ENCODE measurements around the gene ABHD18.
"Not testable (repeated sequence)": the region's sequence is repeated elsewhere in the genome, so short reads cannot be mapped to it uniquely, and the experiment has no call there.

ABHD18 gene

GRCh38 chr4:127995776-127996175, 30.6 kb downstream of the ABHD18 start:
- no peak for DNase-seq

DNA sequence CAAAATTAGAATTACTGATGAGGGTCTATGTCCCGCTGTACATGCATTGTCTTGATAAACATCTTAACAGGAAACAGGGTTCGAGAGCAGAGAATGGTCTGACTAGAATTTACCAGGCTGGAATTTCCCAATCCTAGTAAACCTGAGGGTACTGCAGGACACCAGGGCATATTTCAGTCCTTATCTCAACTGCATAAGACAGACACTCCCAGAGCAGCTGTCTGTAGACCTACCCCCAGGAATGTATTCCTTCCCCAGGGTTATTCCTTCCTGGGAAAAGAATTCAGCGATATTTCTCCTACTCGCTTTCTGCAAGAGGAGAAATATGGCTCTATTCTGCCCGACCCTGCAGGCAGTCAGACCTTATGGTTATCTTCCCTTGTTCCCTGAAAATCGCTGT, 31.3 kb downstream of the ABHD18 start:
- DNase-seq, result not testable (repeated sequence)

GRCh38 chr4:127997534-127998388, 32.6 kb downstream of the ABHD18 start:
- DNase-seq, result peak; percentile 20

DNA sequence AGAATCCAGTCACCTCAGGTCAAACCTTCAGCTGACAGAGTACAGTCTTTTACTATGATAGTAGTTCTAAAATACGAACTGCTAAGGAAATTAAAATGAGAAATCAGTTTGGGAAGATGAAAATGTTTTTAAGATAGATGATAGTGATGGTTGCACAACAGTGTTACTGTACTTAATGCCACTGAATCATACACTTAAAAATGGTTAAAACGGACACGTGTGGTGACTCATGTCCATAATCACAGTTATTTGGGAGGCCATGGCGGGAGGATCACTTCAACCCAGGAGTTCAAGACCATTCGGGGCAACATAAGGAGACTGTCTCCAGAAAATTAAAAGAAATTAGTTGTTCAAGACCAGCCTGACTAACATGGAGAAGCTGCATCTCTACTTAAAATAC, 41.4 kb downstream of the ABHD18 start:
- DNase-seq, result no peak

DNA sequence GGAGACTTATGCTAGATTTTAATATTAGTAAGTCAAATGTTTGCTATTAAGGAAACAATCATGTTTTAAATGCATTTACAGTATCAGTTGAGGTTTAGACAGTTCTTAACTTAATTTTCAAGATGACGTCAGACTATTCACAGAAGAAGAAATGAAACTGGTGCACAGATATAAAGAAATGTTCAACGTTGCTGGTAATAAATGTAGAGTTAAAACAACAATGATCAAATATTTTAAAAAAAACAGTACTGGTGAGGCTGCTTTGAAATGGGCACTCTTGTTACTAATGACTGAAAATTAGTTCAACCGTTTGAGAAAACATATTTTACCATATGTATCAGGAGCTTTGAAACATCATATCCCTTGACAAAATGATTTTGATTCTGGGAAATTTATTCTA, 44.2 kb downstream of the ABHD18 start:
- DNase-seq, result no peak

DNA sequence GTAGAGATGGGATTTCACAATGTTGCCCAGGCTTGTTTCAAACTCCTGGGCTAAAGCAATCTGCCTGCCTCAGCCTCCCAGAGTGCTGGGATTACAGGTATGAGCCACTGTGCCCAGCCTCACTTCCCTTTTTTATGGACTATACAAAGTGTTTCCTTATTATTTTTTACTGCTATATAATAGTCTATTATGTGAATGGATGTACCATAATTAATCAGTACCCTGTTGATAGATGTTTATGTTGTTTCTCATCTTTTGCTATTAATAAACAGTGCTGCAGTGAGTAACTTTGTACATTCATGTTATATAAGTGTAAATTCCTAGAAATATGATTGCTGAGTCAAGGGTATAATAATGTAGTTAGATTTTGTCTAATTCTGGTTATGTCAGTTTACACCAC, 60.1 kb downstream of the ABHD18 start:
- no peak for DNase-seq

DNA sequence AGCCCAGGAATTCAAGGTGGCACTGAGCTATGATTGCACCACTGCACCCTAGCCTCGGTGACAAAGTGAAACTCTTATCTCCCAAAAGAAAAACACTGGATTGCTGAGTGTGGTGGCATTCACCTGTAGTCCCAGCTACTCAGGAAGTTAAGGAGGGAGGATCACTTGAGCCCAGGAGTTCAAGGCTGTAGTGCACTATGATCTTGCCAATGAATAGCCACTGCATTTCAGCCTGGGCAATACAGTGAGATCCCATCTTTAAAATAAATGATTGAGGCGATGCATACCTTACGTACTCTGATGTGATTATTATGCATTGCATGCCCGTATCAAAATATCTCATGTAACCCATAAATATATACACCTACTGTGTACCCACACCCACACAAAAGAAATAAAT, 64.7 kb downstream of the ABHD18 start:
- DNase-seq, result no peak

DNA sequence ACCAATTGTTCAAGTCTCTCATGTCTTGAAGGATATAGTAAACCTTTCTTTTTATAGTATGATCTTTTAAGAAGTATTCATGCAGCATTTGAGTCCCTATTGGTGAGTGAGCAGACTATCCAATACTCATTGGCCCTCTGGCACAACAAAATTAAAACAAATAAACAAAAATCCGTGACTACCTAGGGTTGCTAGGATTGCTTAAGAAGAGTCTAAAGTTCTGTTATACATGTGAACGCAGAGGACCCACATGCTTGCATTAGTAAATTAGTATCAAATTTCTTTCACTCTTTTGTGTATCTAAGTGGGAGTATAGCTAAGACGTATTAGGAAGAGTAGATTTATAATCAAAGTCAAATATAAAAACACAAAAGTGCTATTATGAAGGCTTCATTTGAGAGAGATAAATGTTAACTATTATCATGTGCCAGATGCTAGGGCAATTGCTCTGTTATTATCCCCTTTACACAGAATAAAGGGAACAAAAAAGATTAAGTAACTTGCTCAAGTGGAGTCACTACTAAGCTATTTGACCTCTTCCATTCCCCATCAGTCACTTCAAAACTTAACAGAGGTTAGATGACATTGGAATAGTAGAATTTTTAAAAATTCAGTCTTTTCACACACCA, 66.7 kb downstream of the ABHD18 start:
- no peak for DNase-seq

GRCh38 chr4:128039568-128039967, 74.4 kb downstream of the ABHD18 start:
- DNase-seq, result no peak

DNA sequence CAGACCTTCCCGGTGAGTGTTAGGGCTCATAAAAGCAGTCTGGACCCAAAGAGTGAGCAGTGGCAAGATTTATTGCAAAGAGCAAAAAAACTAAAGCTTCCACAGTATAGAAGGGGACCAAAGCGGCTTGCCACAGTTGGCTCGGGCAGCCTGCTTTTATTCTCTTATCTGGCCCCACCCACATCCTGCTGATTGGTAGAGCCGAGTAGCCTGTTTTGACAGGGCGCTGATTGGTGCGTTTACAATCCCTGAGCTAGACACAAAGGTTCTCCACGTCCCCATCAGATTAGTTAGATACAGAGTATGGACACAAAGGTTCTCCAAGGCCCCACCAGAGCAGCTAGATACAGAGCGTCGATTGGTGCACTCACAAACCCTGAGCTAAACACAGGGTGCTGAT, 81.8 kb downstream of the ABHD18 start:
- DNase-seq, result not testable (repeated sequence)

- DNase-seq, result not testable (repeated sequence)
Measured at GRCh38 chr4:128047514-128047913, 82.3 kb downstream of the ABHD18 start.

DNA sequence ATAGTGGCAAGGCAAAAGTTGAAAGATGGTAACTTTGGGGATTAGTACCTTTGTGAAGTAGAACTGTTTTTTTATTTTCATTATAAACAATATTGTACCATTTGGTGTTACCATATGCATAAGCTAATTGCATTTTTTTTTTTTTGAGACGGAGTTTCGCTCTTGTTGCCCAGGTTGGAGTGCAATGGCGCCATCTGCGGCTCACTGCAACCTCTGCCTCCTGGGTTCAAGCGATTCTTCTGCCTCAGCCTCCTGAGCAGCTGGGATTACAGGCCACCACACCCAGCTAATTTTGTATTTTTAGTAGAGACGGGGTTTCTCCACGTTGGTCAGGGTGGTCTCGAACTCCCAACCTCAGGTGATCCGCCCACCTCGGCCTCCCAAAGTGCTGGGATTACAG, 86.0 kb downstream of the ABHD18 start:
- not testable (repeated sequence) for DNase-seq

- DNase-seq, result not testable (repeated sequence)
Measured at GRCh38 chr4:128054907-128055306, 89.7 kb downstream of the ABHD18 start.

- DNase-seq, result not testable (repeated sequence)
Measured at GRCh38 chr4:128055441-128056206, 90.4 kb downstream of the ABHD18 start.

DNA sequence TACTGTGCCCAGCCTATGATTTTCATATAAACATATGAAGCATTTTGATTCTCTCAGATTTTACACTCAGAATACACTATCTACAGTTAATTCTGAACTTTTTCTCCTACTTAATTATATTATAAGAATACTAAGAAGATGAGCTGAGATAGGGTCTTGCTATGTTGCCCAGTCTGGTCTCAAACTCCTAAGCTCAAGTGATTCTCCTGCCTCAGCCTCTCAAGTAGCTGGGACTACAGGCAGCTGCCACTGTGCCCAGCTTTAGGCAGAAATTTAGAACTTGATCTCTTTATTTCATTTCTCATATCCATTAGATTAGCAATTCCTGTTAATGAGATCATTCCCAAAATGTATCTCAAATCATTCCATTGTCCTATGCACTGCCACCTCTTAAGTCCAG, 91.2 kb downstream of the ABHD18 start:
- DNase-seq, result no peak

DNA sequence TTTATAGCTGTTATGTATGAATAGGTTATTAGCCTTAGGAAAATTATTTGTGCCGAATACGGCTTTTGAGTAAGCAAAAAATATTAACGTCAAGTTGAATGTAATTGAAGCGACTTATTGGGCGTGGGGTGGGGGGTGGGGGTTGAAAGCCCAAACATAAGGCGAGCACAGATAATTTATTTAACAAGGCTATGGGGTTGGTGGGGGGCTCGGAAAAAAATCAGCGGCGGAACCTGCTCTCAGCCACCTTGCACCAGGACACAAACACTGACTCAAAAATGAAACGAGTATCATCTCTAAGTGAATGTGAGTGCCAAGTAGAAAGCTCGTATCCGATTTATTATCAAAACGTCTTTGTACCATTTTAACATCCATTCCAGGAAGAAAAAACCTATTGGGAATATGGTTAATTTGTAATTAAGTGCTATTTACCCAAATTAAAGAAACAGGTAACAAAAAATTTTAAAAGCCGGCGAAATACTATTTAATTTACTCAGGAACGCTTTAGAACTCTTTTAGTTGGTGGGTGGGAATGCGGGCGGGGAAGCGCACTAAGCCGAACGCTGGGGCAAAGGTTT, 95.0 kb downstream of the ABHD18 start:
- DNase-seq, result no peak

- peak; percentile 95 for DNase-seq
Measured at GRCh38 chr4:128060699-128061565, 95.7 kb downstream of the ABHD18 start, which contains the start of gene LARP1B. Gene LARP1B (plus strand): TSS chr4:128061312. CDS start chr4:128074952, 13,640 bp downstream.

DNA sequence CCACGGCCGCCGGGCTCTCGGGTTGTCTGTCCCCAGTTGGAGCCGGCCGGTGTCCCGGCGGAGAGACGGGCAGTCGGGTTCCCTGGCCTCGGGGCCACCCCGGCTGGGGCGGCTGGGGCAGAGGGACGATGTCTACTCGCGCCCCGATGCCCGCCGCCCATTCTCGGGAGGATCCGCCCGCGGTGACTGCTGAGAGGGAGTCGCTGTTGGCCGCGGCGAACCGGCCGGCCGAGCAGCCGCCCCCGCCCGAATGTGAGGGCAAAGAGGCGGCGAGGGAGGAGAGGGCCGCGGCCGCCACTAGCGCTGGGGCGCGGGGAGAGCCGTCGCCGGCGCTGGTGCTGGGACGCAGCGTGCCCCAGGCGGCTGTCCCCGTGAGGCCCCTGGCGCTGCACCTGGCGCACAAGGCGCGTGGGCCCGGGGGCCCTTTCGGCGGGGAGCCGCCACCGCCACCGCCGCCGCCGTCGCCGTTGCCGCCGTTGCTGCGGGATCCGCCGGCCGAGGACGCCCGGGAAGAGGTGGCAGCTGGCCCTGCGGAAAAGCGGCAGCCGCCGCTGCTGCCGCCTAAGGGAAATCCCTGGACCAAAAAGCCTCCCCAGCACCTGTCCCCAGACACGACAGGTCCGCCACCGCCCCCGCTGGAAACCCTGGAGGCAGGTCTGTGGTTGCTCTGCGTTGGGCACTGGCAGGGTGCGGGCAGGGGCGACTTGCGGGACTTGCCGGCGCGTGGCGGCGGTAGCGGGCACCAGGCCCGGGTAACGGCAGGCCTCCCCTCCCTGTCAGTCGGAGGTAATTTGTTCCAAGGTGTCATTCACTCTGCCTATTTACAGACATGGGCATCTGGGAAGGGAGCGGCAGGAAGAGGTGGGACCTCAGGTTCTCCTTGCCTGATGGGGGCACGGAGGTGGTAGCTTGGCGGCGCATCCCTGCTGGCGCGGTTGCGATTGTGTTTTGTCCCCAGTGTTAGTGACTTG, 96.6 kb downstream of the ABHD18 start:
- peak; percentile 67 for DNase-seq

GRCh38 chr4:128066453-128066820, 101.2 kb downstream of the ABHD18 start:
- not testable (repeated sequence) for DNase-seq

- DNase-seq, result no peak
Measured at GRCh38 chr4:128068918-128069317, 103.7 kb downstream of the ABHD18 start.

DNA sequence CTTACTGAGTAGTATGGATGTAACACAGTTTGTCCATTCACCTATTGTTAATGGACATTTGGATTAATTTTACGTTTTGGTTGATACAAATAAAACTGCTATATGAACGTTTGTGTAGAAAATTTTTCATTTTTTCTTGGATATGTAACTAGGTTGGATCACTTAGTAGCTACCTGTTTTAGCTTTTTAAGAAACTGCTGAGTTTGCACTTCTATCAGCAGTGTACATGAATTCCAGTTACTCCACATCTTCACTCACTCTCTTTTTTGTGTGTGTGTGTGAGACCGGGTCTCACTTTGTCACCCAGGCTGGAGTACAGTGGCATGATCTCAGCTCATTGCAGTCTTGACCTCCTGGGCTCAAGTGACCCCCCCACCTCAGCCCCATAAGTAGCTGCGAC, 111.3 kb downstream of the ABHD18 start:
- no peak for DNase-seq

Data from activated naive CD4-positive, alpha-beta T cell treated with anti-CD3 and anti-CD28 coated beads, Interleukin-2, amount 50 U/mL, for 16 hours (primary cell).